GM18519 (cell line): ENCODE data around the gene REXO4.
A peak's percentile ranks its signal among the peaks of the same experiment; 100 is the strongest.

ENCODE experiments used
- ATAC-seq: cut with Tn5 transposase; IDR thresholded peaks from one replicate; pipeline ENCODE4 v1.9.1; 2021; ENCODE audit warnings: mild to moderate bottlenecking, moderate library complexity; ENCODE audit not compliant: unreplicated experiment, low FRiP score

Gene REXO4

GRCh38 chr9:133417541-133418461, at the start of gene REXO4:
TSS of gene REXO4 (minus strand) at chr9:133418010. CDS start at chr9:133417844, 166 bp downstream.
- peak; percentile 36 for ATAC-seq

GRCh38 chr9:133467101-133467500, 49.3 kb upstream of the REXO4 start:
- no peak for ATAC-seq

- no peak for ATAC-seq
Measured at GRCh38 chr9:133465984-133466383, 48.2 kb upstream of the REXO4 start.

GRCh38 chr9:133464638-133465037, 46.8 kb upstream of the REXO4 start:
- no peak for ATAC-seq

GRCh38 chr9:133463864-133464615, 46.2 kb upstream of the REXO4 start:
- ATAC-seq, result no peak

GRCh38 chr9:133463234-133463863, 45.5 kb upstream of the REXO4 start:
- ATAC-seq, result no peak

- no peak for ATAC-seq
Measured at GRCh38 chr9:133461975-133462374, 44.2 kb upstream of the REXO4 start.

- peak; percentile 15 for ATAC-seq
Measured at GRCh38 chr9:133460405-133461175, 42.8 kb upstream of the REXO4 start.

GRCh38 chr9:133459476-133460404, 41.9 kb upstream of the REXO4 start, which contains the start of gene CACFD1:
TSS of gene CACFD1 (plus strand) at chr9:133459978. CDS start at chr9:133460067, 89 bp downstream.
- peak; percentile 43 for ATAC-seq

- ATAC-seq, result no peak
Measured at GRCh38 chr9:133458643-133459312, 41.0 kb upstream of the REXO4 start.

- ATAC-seq, result no peak
Measured at GRCh38 chr9:133457748-133458147, 39.9 kb upstream of the REXO4 start.

GRCh38 chr9:133457233-133457632, 39.4 kb upstream of the REXO4 start:
- ATAC-seq, result no peak

- no peak for ATAC-seq
Measured at GRCh38 chr9:133456409-133456808, 38.6 kb upstream of the REXO4 start.

GRCh38 chr9:133455936-133456335, 38.1 kb upstream of the REXO4 start:
- no peak for ATAC-seq

GRCh38 chr9:133454943-133455673, 37.3 kb upstream of the REXO4 start:
- no peak for ATAC-seq

- no peak for ATAC-seq
Measured at GRCh38 chr9:133454325-133454724, 36.5 kb upstream of the REXO4 start.

GRCh38 chr9:133453651-133454050, 35.8 kb upstream of the REXO4 start:
- ATAC-seq, result no peak

GRCh38 chr9:133452562-133452961, 34.8 kb upstream of the REXO4 start:
- ATAC-seq, result no peak
